Endothelial cell of umbilical vein (primary cell): Measurements from ENCODE around the gene TCHHL1. TPM values are rescaled to one million over a fixed set of nuclear protein-coding genes. Genes with fewer than 3 reads are reported as not detected.

Source experiments
- BruUV-seq: library from RNA; stranded (reverse); fragments of 400-500 nt; replicated peaks from 2 replicates; lab custom pipeline; 2021; lab: Mats Ljungman, UMichigan
- CTCF ChIA-PET: fragments of 300-600, 350-600 bp; sonication (Branson Sonifier 250); formaldehyde crosslinking; loops from one replicate; lab custom pipeline; 2021; ENCODE audit warnings: antibody characterized with exemption, inconsistent platforms; lab: Charles Lee
- POLR2A ChIA-PET: fragments of 300-600, 350-600 bp; sonication (Branson Sonifier 250); formaldehyde crosslinking; loops from one replicate; lab custom pipeline; 2021; ENCODE audit warnings: antibody characterized with exemption, inconsistent platforms; lab: Charles Lee
- DNase-seq: peaks from one replicate; pipeline ENCODE4 v3.0.0-alpha.2; 2011; ENCODE audit warnings: low read depth, low spot score
- FAIRE-seq: peaks from 2 replicates; lab custom pipeline; 2011; peaks lifted over from hg19 to GRCh38; lab: Jason Lieb, UNC
- H2AFZ ChIP-seq: 2 replicates; pipeline ENCODE4 v1.6.0; 2012; ENCODE audit warnings: low read depth, low read length, control low read depth, inconsistent platforms
- H3K27ac ChIP-seq: 2 replicates; pipeline ENCODE4 v1.5.1; 2011; ENCODE audit warnings: low read depth, mild to moderate bottlenecking, control low read depth, low read length, moderate library complexity; ENCODE audit not compliant: insufficient read depth
- H3K27me3 ChIP-seq, 2 experiments: 2 replicates each; pipeline versions ENCODE4 v1.6.0 to v1.6.1; 2011; ENCODE audit warnings: low read length in 2 of 2, mixed read lengths in 1 of 2; ENCODE audit not compliant: control insufficient read depth in 2 of 2, insufficient read depth in 2 of 2
- H3K36me3 ChIP-seq, 2 experiments: 2 replicates in 1 of 2; 3 replicates in 1 of 2; pipeline ENCODE4 v1.5.1; 2011; ENCODE audit warnings: low read length in 2 of 2, mild to moderate bottlenecking in 1 of 2, moderate library complexity in 1 of 2; ENCODE audit not compliant: control insufficient read depth in 2 of 2, insufficient read depth in 2 of 2; ENCODE audit errors: extremely low read depth in 1 of 2
- H3K4me1 ChIP-seq: 3 replicates; pipeline ENCODE4 v1.5.1; 2011; ENCODE audit warnings: mild to moderate bottlenecking, low read length; ENCODE audit not compliant: control insufficient read depth, insufficient read depth; ENCODE audit errors: extremely low read depth
- H3K4me2 ChIP-seq: 2 replicates; pipeline ENCODE4 v1.6.1; 2011; ENCODE audit warnings: low read length, control low read depth, mixed read lengths; ENCODE audit not compliant: insufficient read depth
- H3K4me3 ChIP-seq, 3 experiments: fragments of 200-600 bp in 1 of 3; sonication (generic), shearing (Covaris generic) in 1 of 3; replicated peaks in 1 of 3; 2 replicates each; pipeline ENCODE4 v1.5.1; 2011 to 2016; ENCODE audit warnings: control low read depth in 3 of 3, low read length in 3 of 3, mild to moderate bottlenecking in 2 of 3, inconsistent platforms in 1 of 3, low read depth in 1 of 3, moderate library complexity in 1 of 3; ENCODE audit not compliant: insufficient read depth in 1 of 3
- H3K79me2 ChIP-seq: 2 replicates; pipeline ENCODE4 v1.6.0; 2012; ENCODE audit warnings: low read length, inconsistent platforms; ENCODE audit not compliant: control insufficient read depth, insufficient read depth
- H3K9ac ChIP-seq: replicated peaks from 2 replicates; pipeline ENCODE3; 2011; ENCODE audit warnings: low read length, control low read depth; ENCODE audit not compliant: insufficient read depth; ENCODE audit errors: extremely low read depth
- H3K9me1 ChIP-seq: replicated peaks from 3 replicates; pipeline ENCODE4 v1.6.0; 2011; ENCODE audit warnings: mild to moderate bottlenecking, low read length; ENCODE audit not compliant: control insufficient read depth, insufficient read depth; ENCODE audit errors: extremely low read depth
- H3K9me3 ChIP-seq: replicated peaks from 2 replicates; pipeline ENCODE4 v1.5.1; 2012; ENCODE audit warnings: low read length, inconsistent platforms; ENCODE audit not compliant: control insufficient read depth, insufficient read depth
- H4K20me1 ChIP-seq: replicated peaks from 2 replicates; pipeline ENCODE3; 2011; ENCODE audit warnings: mild to moderate bottlenecking, low read length; ENCODE audit not compliant: control insufficient read depth, insufficient read depth; ENCODE audit errors: extremely low read depth
- EZH2 ChIP-seq: IDR thresholded peaks from 2 replicates; pipeline ENCODE4 v1.6.1; 2012; ENCODE audit warnings: borderline replicate concordance, low read depth, mild to moderate bottlenecking, moderate library complexity, low read length, inconsistent platforms; ENCODE audit not compliant: severe bottlenecking
- FOS ChIP-seq: IDR thresholded peaks from 2 replicates; pipeline ENCODE4 v1.6.1; 2011; ENCODE audit warnings: mild to moderate bottlenecking, low read length, moderate library complexity, borderline replicate concordance; ENCODE audit not compliant: insufficient read depth
- GATA2 ChIP-seq: IDR thresholded peaks from 2 replicates; pipeline ENCODE4 v1.7.0; 2011; ENCODE audit warnings: low read depth, mild to moderate bottlenecking, moderate library complexity, mixed read lengths, low read length; ENCODE audit not compliant: insufficient read length, insufficient read depth
- JUN ChIP-seq: IDR thresholded peaks from 2 replicates; pipeline ENCODE4 v1.6.1; 2011; ENCODE audit warnings: borderline replicate concordance, low read depth; ENCODE audit not compliant: insufficient read length, insufficient read depth
- MYC ChIP-seq: IDR thresholded peaks from one replicate; pipeline ENCODE4 v1.6.1; 2011; ENCODE audit warnings: mild to moderate bottlenecking, low read depth, low read length
- POLR2A ChIP-seq: IDR thresholded peaks from 2 replicates; pipeline ENCODE4 v1.6.1; 2012; ENCODE audit warnings: low read depth, mild to moderate bottlenecking, control low read depth, low read length
- POLR2AphosphoS5 ChIP-seq: IDR thresholded peaks from 2 replicates; pipeline ENCODE4 v1.6.1; 2012; ENCODE audit warnings: low read depth, mild to moderate bottlenecking, control low read depth, low read length, moderate library complexity; ENCODE audit not compliant: insufficient read depth
- dilution Hi-C: fragments of 300-500 bp; cut with MboI; formaldehyde crosslinking; loops from one replicate; pipeline ENCODE4 v1.15.0; 2019; ENCODE audit warnings: low sequenced_read_pairs; ENCODE audit not compliant: extremely low pct_ligation_motif_present
- intact Hi-C: fragments of 100-400 bp; cut with micrococcal nuclease; formaldehyde crosslinking; loops from one replicate; pipeline ENCODE4 v1.10.0; 2022
- polyA plus RNA-seq, 4 experiments: library from polyadenylated mRNA; depleted of rRNA in 3 of 4; stranded (reverse) in 3 of 4; unstranded in 1 of 4; fragments of >200 nt; gene quantifications; 2 replicates each; pipeline versions ENCODE4 v1.2.1 to v1.2.3, GENCODE V29; 2011 to 2012; ENCODE audit warnings: missing spikeins in 1 of 4
- total RNA-seq: library from RNA; stranded (reverse); gene quantifications from 2 replicates; pipeline ENCODE4 v1.2.3, GENCODE V29; 2021
- TF ChIP-seq, protein P1 (sequence below), 2 donors: IDR thresholded peaks; 1 replicate in 1 of 2; 2 replicates in 1 of 2; pipeline ENCODE4 v1.5.1; 2011; ENCODE audit warnings: low read length in 2 of 2, mild to moderate bottlenecking in 2 of 2, moderate library complexity in 2 of 2, control low read depth in 1 of 2, inconsistent platforms in 1 of 2, low read depth in 1 of 2; ENCODE audit not compliant: insufficient read depth in 1 of 2; ENCODE audit errors: extremely low read depth in 1 of 2
- TF ChIP-seq, protein P2 (sequence below): IDR thresholded peaks from 2 replicates; pipeline ENCODE4 v1.6.1; 2011; ENCODE audit not compliant: insufficient read depth, insufficient read length

TCHHL1 gene
- total and polyA plus RNA-seq, 2 donors (not counting 3 experiments of a cell fraction or from before 2014, with no cell fraction given), result not detected

DNA sequence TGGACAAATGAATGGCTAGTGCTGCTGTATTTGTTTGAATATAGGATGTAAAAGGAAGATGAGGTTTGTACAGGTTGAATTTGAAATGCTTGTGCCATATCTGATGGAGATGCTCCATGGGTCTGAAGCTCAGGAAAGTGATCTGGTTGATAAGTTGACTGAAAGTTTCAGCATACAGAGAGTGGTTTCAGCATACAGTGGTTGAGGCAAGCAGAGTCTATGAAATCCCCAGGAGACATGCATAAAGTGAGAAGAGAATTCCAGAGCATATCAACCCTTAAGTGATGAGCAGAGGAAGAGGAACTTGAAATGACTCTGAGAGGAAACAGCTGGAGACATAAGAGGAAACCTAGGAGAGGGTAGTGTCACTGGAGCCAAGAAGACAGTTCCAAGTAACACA lies 21.7 kb downstream of the TCHHL1 start:
- Histone ChIP-seq H3K9me1 (no peaks in the 10 kb centered on the region), H3K9ac (no peak overlapping the region), H3K9me3 (no peaks in the 10 kb centered on the region), H3K27me3 (peaks cover 0 to 3% of the 10 kb centered on the region in 2 experiments), H3K79me2 (no peaks in the 10 kb centered on the region), H3K4me2 (no peak overlapping the region), H2AFZ (no peak overlapping the region), H3K36me3 (no peaks in the 10 kb centered on the region), H3K27ac (no peak overlapping the region), H3K4me3 (no peak overlapping the region), H3K4me1 (no peaks in the 10 kb centered on the region), H4K20me1 (no peaks in the 10 kb centered on the region)
- no peak for TF ChIP-seq EZH2
- no peak for TF ChIP-seq JUN
- TF ChIP-seq, protein P1, sequence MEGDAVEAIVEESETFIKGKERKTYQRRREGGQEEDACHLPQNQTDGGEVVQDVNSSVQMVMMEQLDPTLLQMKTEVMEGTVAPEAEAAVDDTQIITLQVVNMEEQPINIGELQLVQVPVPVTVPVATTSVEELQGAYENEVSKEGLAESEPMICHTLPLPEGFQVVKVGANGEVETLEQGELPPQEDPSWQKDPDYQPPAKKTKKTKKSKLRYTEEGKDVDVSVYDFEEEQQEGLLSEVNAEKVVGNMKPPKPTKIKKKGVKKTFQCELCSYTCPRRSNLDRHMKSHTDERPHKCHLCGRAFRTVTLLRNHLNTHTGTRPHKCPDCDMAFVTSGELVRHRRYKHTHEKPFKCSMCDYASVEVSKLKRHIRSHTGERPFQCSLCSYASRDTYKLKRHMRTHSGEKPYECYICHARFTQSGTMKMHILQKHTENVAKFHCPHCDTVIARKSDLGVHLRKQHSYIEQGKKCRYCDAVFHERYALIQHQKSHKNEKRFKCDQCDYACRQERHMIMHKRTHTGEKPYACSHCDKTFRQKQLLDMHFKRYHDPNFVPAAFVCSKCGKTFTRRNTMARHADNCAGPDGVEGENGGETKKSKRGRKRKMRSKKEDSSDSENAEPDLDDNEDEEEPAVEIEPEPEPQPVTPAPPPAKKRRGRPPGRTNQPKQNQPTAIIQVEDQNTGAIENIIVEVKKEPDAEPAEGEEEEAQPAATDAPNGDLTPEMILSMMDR (IDR thresholded peaks at IDR 0.05; ENCODE audit: extremely low read depth in 1 of 2, insufficient read depth in 1 of 2, low read depth in 1 of 2, low read length in 2 of 2), result no peak
- no peak for TF ChIP-seq MYC
- TF ChIP-seq FOS, result no peak
- TF ChIP-seq, protein P2, sequence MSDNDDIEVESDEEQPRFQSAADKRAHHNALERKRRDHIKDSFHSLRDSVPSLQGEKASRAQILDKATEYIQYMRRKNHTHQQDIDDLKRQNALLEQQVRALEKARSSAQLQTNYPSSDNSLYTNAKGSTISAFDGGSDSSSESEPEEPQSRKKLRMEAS, result no peak
- TF ChIP-seq GATA2, result no peak
- no peak for TF ChIP-seq POLR2A
- no peak for TF ChIP-seq POLR2AphosphoS5
- no TSS peak for BruUV-seq
- ChIA-PET POLR2A (no interaction called here), CTCF (no interaction called here)
- intact Hi-C loops, result no loop called here
- FAIRE-seq (no peak), DNase-seq (no peak)
- dilution Hi-C loops, result no loop called here
